ENCODE results near the gene CCDC191. TPM values are rescaled to one million over a fixed set of nuclear protein-coding genes. Genes with fewer than 3 reads are reported as not detected.
A peak's percentile ranks its signal among the peaks of the same experiment; 100 is the strongest.

The CCDC191 gene
- total RNA-seq, 2 experiments from 2014 or later, result 3.6 to 3.7 TPM

DNA sequence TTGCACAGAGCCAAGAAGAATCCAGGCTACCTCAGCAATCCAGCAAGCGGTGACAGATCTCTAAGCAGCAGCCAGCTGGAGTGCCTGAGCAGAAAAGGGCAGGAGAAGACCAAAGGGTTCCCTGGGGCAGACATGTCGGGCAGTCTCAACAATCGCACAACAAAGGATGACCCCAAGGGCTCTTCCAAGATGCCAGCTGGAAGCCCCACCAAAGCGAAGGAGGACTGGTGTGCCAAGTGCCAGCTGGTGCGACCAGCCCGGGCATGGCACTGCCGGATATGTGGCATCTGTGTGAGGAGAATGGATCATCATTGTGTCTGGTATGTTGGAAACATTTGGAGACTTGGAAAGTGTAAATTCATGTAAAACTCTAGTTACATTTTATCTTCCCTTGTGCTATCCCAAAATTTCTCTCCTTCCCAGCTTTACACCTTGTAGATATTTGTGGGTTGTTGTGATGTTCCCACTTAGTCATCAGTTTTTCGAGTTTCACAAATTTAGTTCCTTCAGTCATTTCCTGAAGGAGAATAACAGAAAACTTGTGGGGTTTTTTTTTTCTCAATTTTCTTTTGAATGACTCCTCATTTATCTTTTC is 102.1 kb downstream of the CCDC191 start:
- DNase-seq, result no peak
- Mint-ChIP-seq H3K27ac (no peak overlapping the region), H3K27me3 (no peaks in the 10 kb centered on the region), H3K9me3 (no peaks in the 10 kb centered on the region), H3K4me3 (no peak overlapping the region), H3K4me1 (ENCODE audit: low read depth) (peaks cover 13% of the 10 kb centered on the region), H3K36me3 (ENCODE audit: low read depth) (no peaks in the 10 kb centered on the region)
- no peak overlapping the region for H3K27ac ChIP-seq (ENCODE audit: low read depth in 1 of 2, low read length in 2 of 2)
- H3K4me3 ChIP-seq (ENCODE audit: low read length), result no peak overlapping the region
- ChIA-PET CTCF (interaction anchor here (0.6 kb wide), 1 partner anchor 121 kb away, joined by 3 read pairs; no protein-coding TSS in a partner anchor), POLR2A (no interaction called here)
- peaks cover 5% of the 10 kb centered on the region for H3K36me3 ChIP-seq (ENCODE audit: insufficient read depth, low read length)
- ATAC-seq (ENCODE audit: poor library complexity), result no peak
- H3K27me3 ChIP-seq (ENCODE audit: control insufficient read depth in 1 of 2, insufficient read depth in 2 of 2, low read length in 2 of 2), result no peaks in the 10 kb centered on the region
- H3K4me1 ChIP-seq (ENCODE audit: insufficient read depth, low read length), result peaks cover 7% of the 10 kb centered on the region
- no peaks in the 10 kb centered on the region for H3K9me3 ChIP-seq (ENCODE audit: control insufficient read depth in 1 of 2, insufficient read depth in 1 of 2, low read length in 2 of 2)
- intact Hi-C loops (cut with DNase I, micrococcal nuclease), result no loop called here
- TF ChIP-seq, protein P1, sequence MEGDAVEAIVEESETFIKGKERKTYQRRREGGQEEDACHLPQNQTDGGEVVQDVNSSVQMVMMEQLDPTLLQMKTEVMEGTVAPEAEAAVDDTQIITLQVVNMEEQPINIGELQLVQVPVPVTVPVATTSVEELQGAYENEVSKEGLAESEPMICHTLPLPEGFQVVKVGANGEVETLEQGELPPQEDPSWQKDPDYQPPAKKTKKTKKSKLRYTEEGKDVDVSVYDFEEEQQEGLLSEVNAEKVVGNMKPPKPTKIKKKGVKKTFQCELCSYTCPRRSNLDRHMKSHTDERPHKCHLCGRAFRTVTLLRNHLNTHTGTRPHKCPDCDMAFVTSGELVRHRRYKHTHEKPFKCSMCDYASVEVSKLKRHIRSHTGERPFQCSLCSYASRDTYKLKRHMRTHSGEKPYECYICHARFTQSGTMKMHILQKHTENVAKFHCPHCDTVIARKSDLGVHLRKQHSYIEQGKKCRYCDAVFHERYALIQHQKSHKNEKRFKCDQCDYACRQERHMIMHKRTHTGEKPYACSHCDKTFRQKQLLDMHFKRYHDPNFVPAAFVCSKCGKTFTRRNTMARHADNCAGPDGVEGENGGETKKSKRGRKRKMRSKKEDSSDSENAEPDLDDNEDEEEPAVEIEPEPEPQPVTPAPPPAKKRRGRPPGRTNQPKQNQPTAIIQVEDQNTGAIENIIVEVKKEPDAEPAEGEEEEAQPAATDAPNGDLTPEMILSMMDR (IDR thresholded peaks at IDR 0.05), result no peak

- peak in 1 of 14 experiments; percentile 2 for DNase-seq
- peaks cover 3% of the 10 kb centered on the region for H3K36me3 ChIP-seq (ENCODE audit: insufficient read depth, low read length)
- Mint-ChIP-seq H3K9me3 (no peaks in the 10 kb centered on the region), H3K27me3 (no peaks in the 10 kb centered on the region), H3K27ac (no peak overlapping the region), H3K4me3 (no peak overlapping the region), H3K36me3 (ENCODE audit: low read depth) (no peaks in the 10 kb centered on the region), H3K4me1 (ENCODE audit: low read depth) (peaks cover 18% of the 10 kb centered on the region)
- CTCF ChIA-PET, result no interaction called here
- TF ChIP-seq, protein P1 (IDR thresholded peaks at IDR 0.05), result no peak
- H3K27me3 ChIP-seq (ENCODE audit: control insufficient read depth in 1 of 2, insufficient read depth in 2 of 2, low read length in 2 of 2), result no peaks in the 10 kb centered on the region
- intact Hi-C loops (cut with DNase I, micrococcal nuclease), result no loop called here
- H3K9me3 ChIP-seq (ENCODE audit: control insufficient read depth in 1 of 2, insufficient read depth in 1 of 2, low read length in 2 of 2), result no peaks in the 10 kb centered on the region
- H3K27ac ChIP-seq (ENCODE audit: low read depth in 1 of 2, low read length in 2 of 2), result no peak overlapping the region
- no peak for ATAC-seq (ENCODE audit: poor library complexity)
- POLR2A ChIA-PET, result no interaction called here
- peaks cover 10% of the 10 kb centered on the region for H3K4me1 ChIP-seq (ENCODE audit: insufficient read depth, low read length)
- no peak overlapping the region for H3K4me3 ChIP-seq (ENCODE audit: low read length)
Measured at GRCh38 chr3:113953677-113954076, 102.6 kb downstream of the CCDC191 start.

DNA sequence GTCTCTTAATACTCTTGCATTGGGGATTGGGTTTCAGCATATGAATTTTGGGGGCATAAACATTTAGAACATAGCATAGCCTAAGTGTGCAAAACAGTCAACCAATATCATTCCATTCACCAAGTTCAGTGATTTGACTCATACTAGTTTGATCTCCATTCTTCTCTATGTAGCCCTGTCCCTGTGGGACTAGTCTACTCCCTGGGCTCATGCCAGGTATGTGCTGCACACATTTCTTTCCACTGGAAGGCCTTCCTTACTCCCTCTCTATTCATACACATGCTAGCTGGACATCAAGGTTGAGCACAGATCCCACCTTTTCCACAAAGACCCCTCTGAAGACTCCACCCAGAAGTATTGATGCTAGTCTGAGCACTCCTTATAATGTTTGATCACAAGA is 103.4 kb downstream of the CCDC191 start:
- no peak overlapping the region for H3K27ac Mint-ChIP-seq
- no peaks in the 10 kb centered on the region for H3K27me3 Mint-ChIP-seq
- Histone ChIP-seq H3K36me3 (ENCODE audit: insufficient read depth, low read length) (no peaks in the 10 kb centered on the region), H3K27me3 (ENCODE audit: control insufficient read depth in 1 of 2, insufficient read depth in 2 of 2, low read length in 2 of 2) (no peaks in the 10 kb centered on the region), H3K4me1 (ENCODE audit: insufficient read depth, low read length) (peaks cover 18% of the 10 kb centered on the region), H3K27ac (ENCODE audit: low read depth in 1 of 2, low read length in 2 of 2) (no peak overlapping the region), H3K9me3 (ENCODE audit: control insufficient read depth in 1 of 2, insufficient read depth in 1 of 2, low read length in 2 of 2) (no peaks in the 10 kb centered on the region), H3K4me3 (ENCODE audit: low read length) (no peak overlapping the region)
- ChIA-PET POLR2A (no interaction called here), CTCF (interaction anchor here (1.1 kb wide), 1 partner anchor 38 kb away, joined by 3 read pairs; no protein-coding TSS in a partner anchor)
- H3K9me3 Mint-ChIP-seq, result no peaks in the 10 kb centered on the region
- DNase-seq (no peak), ATAC-seq (ENCODE audit: poor library complexity) (no peak)
- H3K4me3 Mint-ChIP-seq, result no peak overlapping the region
- peaks cover 21% of the 10 kb centered on the region for H3K4me1 Mint-ChIP-seq (ENCODE audit: low read depth)
- TF ChIP-seq, protein P1 (IDR thresholded peaks at IDR 0.05), result no peak
- intact Hi-C loops (cut with DNase I, micrococcal nuclease), result no loop called here
- H3K36me3 Mint-ChIP-seq (ENCODE audit: low read depth), result no peaks in the 10 kb centered on the region
